ENCODE results near the gene FAM210A. TPM values are rescaled to one million over a fixed set of nuclear protein-coding genes. Genes with fewer than 3 reads are reported as not detected.
A peak's percentile ranks its signal among the peaks of the same experiment; 100 is the strongest.

FAM210A gene
- total RNA-seq, 2 donors from 2014 or later, result 5.4 to 6.6 TPM

- 76 to 96% methylated on average over 3 to 13 of the region's 13 CpGs for WGBS, 2 donors
- Histone ChIP-seq H3K4me3 (no peak overlapping the region), H3K27ac (no peak overlapping the region), H3K36me3 (replicated peaks in 1 of 2; ENCODE audit: insufficient read depth in 1 of 2, low read depth in 2 of 2) (no peaks in the 10 kb centered on the region), H3K27me3 (no peaks in the 10 kb centered on the region), H3K9me3 (no peaks in the 10 kb centered on the region), H3K4me1 (no peaks in the 10 kb centered on the region)
- intact Hi-C loops (cut with DNase I), result no loop called here
- TF ChIP-seq, protein P1, sequence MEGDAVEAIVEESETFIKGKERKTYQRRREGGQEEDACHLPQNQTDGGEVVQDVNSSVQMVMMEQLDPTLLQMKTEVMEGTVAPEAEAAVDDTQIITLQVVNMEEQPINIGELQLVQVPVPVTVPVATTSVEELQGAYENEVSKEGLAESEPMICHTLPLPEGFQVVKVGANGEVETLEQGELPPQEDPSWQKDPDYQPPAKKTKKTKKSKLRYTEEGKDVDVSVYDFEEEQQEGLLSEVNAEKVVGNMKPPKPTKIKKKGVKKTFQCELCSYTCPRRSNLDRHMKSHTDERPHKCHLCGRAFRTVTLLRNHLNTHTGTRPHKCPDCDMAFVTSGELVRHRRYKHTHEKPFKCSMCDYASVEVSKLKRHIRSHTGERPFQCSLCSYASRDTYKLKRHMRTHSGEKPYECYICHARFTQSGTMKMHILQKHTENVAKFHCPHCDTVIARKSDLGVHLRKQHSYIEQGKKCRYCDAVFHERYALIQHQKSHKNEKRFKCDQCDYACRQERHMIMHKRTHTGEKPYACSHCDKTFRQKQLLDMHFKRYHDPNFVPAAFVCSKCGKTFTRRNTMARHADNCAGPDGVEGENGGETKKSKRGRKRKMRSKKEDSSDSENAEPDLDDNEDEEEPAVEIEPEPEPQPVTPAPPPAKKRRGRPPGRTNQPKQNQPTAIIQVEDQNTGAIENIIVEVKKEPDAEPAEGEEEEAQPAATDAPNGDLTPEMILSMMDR (IDR thresholded peaks at IDR 0.05), result no peak
- no peak for TF ChIP-seq POLR2A (IDR thresholded peaks at IDR 0.05)
- DNase-seq (no peak), ATAC-seq (no peak)
Measured at GRCh38 chr18:13623871-13624270, 102.5 kb downstream of the FAM210A start.

- TF ChIP-seq, protein P1 (IDR thresholded peaks at IDR 0.05), result no peak
- no peak for TF ChIP-seq POLR2A (IDR thresholded peaks at IDR 0.05)
- DNase-seq, result peak in 1 of 4 donors; percentile 23
- H3K4me1 ChIP-seq, result no peaks in the 10 kb centered on the region
- no peak for ATAC-seq
- H3K9me3 ChIP-seq, result no peaks in the 10 kb centered on the region
- WGBS, 2 donors, result 64 to 74% methylated on average over 8 to 10 of the region's 10 CpGs
- no peaks in the 10 kb centered on the region for H3K36me3 ChIP-seq (replicated peaks in 1 of 2; ENCODE audit: insufficient read depth in 1 of 2, low read depth in 2 of 2)
- H3K27me3 ChIP-seq, result no peaks in the 10 kb centered on the region
- intact Hi-C loops (cut with DNase I), result no loop called here
- H3K4me3 ChIP-seq, result no peak overlapping the region
- no peak overlapping the region for H3K27ac ChIP-seq
Measured at GRCh38 chr18:13623348-13623747, 103.0 kb downstream of the FAM210A start.

- H3K27me3 ChIP-seq, result no peaks in the 10 kb centered on the region
- no peaks in the 10 kb centered on the region for H3K36me3 ChIP-seq (replicated peaks in 1 of 2; ENCODE audit: insufficient read depth in 1 of 2, low read depth in 2 of 2)
- intact Hi-C loops (cut with DNase I), result no loop called here
- no peak overlapping the region for H3K27ac ChIP-seq
- ATAC-seq (no peak), DNase-seq (no peak)
- no peak overlapping the region for H3K4me3 ChIP-seq
- H3K9me3 ChIP-seq, result no peaks in the 10 kb centered on the region
- 89 to 93% methylated on average over 7 to 8 of the region's 8 CpGs for WGBS, 2 donors
- H3K4me1 ChIP-seq, result no peaks in the 10 kb centered on the region
- TF ChIP-seq, protein P1 (IDR thresholded peaks at IDR 0.05), result no peak
- TF ChIP-seq POLR2A (IDR thresholded peaks at IDR 0.05), result no peak
Measured at GRCh38 chr18:13622751-13623150, 103.6 kb downstream of the FAM210A start.

DNA sequence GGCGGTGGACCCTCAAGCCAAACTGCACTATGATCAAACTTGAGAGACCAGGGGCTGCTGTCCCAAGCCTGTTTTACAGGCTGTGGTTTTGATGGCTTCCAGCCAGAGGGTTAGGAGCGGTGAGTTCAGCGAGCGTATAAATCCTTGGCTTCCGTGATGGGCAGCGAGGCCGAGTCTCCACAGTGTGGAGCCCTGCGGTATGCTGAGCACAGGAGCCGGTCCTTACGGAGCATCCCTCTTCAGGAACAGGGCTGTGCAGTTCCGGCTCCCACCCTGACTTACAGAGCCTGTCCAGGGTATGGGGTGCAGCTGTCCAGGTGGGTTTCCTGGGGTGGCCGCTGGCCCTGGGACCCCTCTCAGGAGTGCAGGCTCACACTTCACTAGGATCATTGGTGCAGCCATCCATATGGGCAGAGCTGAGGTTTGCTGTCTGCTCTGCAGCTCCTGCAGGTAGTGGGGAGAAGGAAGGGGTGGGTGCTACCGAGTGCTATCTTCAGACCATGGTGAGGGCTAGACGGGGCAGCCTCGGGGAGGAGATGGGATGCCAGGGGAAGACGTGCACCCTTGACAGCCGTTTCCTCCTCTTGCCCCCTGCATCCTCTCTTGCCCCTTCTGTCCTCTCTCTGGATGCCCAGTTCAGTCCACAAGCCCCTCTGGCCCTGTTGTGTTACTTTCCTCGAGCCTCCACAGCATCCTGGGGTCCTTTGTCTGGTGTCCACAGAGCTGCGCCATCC lies 104.3 kb downstream of the FAM210A start:
- TF ChIP-seq, protein P1 (IDR thresholded peaks at IDR 0.05), result no peak
- no peak for TF ChIP-seq POLR2A (IDR thresholded peaks at IDR 0.05)
- no peak for DNase-seq
- Histone ChIP-seq H3K36me3 (replicated peaks in 1 of 2; ENCODE audit: insufficient read depth in 1 of 2, low read depth in 2 of 2) (no peaks in the 10 kb centered on the region), H3K9me3 (no peaks in the 10 kb centered on the region), H3K4me3 (no peak overlapping the region), H3K4me1 (no peaks in the 10 kb centered on the region), H3K27me3 (no peaks in the 10 kb centered on the region), H3K27ac (no peak overlapping the region)
- intact Hi-C loops (cut with DNase I), result no loop called here
- ATAC-seq, result no peak
- WGBS, 2 donors, result 82 to 89% methylated on average over 10 to 19 of the region's 19 CpGs

- Histone ChIP-seq H3K27ac (no peak overlapping the region), H3K36me3 (replicated peaks in 1 of 2; ENCODE audit: insufficient read depth in 1 of 2, low read depth in 2 of 2) (no peaks in the 10 kb centered on the region), H3K9me3 (no peaks in the 10 kb centered on the region), H3K4me3 (no peak overlapping the region), H3K4me1 (no peaks in the 10 kb centered on the region), H3K27me3 (no peaks in the 10 kb centered on the region)
- TF ChIP-seq POLR2A (IDR thresholded peaks at IDR 0.05), result no peak
- TF ChIP-seq, protein P1 (IDR thresholded peaks at IDR 0.05), result no peak
- 87 to 96% methylated on average over 19 to 22 of the region's 23 CpGs for WGBS, 2 donors
- DNase-seq (no peak), ATAC-seq (no peak)
- intact Hi-C loops (cut with DNase I), result no loop called here
Measured at GRCh38 chr18:13621446-13621849, 104.9 kb downstream of the FAM210A start.

Data from body of pancreas (tissue), 4 donors.